Thoracic aorta (tissue), 2 donors: ENCODE measurements around the gene FMNL2. TPM values are rescaled to one million over a fixed set of nuclear protein-coding genes. Genes with fewer than 3 reads are reported as not detected.

Experiments used
- ATAC-seq: fragments of 150-250 bp; one replicate; pipeline ENCODE4 v1.8.0; 2017; ENCODE audit warnings: low read depth; ENCODE audit not compliant: insufficient number of reproducible peaks, low FRiP score
- DNase-seq: peaks from one replicate; pipeline ENCODE4 v3.0.0-alpha.2; 2020; ENCODE audit warnings: low spot score
- H3K27ac ChIP-seq, 2 donors: fragments of 200-600 bp; sonication (generic); 1 replicate in 1 of 2; 2 replicates in 1 of 2; pipeline ENCODE4 v1.5.1; 2016; ENCODE audit warnings: mild to moderate bottlenecking in 2 of 2, moderate library complexity in 2 of 2
- H3K27me3 ChIP-seq: fragments of 200-600 bp; sonication (generic); replicated peaks from 2 replicates; pipeline ENCODE4 v1.6.0; 2016; ENCODE audit warnings: mild to moderate bottlenecking; ENCODE audit not compliant: insufficient read depth
- H3K36me3 ChIP-seq: fragments of 200-600 bp; sonication (generic); one replicate; pipeline ENCODE4 v1.5.1; 2016
- H3K4me1 ChIP-seq, 2 donors: fragments of 200-600 bp; sonication (generic); 1 replicate in 1 of 2; 2 replicates in 1 of 2; pipeline versions ENCODE4 v1.5.1 to v1.6.0; 2016; ENCODE audit warnings: low read depth in 2 of 2, mild to moderate bottlenecking in 1 of 2; ENCODE audit not compliant: control insufficient read depth in 1 of 2
- H3K4me3 ChIP-seq: fragments of 200-600 bp; sonication (generic); 2 replicates; pipeline ENCODE4 v1.5.1; 2016; ENCODE audit warnings: mild to moderate bottlenecking
- H3K9me3 ChIP-seq: fragments of 200-600 bp; sonication (generic); 2 replicates; pipeline ENCODE4 v1.5.1; 2016
- total RNA-seq, 2 donors: library from RNA; depleted of rRNA; stranded (reverse); fragments of >200 nt; gene quantifications; one replicate each; pipeline versions ENCODE4 v1.1.0 to v1.2.3, GENCODE V29; 2016
- TF ChIP-seq, protein P1 (sequence below): fragments of 200-600 bp; sonication (generic); IDR thresholded peaks from one replicate; pipeline ENCODE4 v1.5.1; 2019; ENCODE audit warnings: antibody characterized with exemption

Gene FMNL2
- total RNA-seq, 2 donors from 2014 or later: 30.6 to 87.0 TPM

GRCh38 chr2:152376385-152376784 lies 41.4 kb downstream of the FMNL2 start:
- DNase-seq (no peak), ATAC-seq (no peak)
- H3K27ac ChIP-seq: no peak overlapping the region
- H3K27me3 ChIP-seq: no peaks in the 10 kb centered on the region
- no peaks in the 10 kb centered on the region for H3K36me3 ChIP-seq
- H3K9me3 ChIP-seq: no peaks in the 10 kb centered on the region
- no peak overlapping the region for H3K4me3 ChIP-seq
- TF ChIP-seq, protein P1, sequence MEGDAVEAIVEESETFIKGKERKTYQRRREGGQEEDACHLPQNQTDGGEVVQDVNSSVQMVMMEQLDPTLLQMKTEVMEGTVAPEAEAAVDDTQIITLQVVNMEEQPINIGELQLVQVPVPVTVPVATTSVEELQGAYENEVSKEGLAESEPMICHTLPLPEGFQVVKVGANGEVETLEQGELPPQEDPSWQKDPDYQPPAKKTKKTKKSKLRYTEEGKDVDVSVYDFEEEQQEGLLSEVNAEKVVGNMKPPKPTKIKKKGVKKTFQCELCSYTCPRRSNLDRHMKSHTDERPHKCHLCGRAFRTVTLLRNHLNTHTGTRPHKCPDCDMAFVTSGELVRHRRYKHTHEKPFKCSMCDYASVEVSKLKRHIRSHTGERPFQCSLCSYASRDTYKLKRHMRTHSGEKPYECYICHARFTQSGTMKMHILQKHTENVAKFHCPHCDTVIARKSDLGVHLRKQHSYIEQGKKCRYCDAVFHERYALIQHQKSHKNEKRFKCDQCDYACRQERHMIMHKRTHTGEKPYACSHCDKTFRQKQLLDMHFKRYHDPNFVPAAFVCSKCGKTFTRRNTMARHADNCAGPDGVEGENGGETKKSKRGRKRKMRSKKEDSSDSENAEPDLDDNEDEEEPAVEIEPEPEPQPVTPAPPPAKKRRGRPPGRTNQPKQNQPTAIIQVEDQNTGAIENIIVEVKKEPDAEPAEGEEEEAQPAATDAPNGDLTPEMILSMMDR: no peak
- peaks cover 16 to 30% of the 10 kb centered on the region in 2 donors for H3K4me1 ChIP-seq

GRCh38 chr2:152376968-152377367 lies 42.0 kb downstream of the FMNL2 start:
- Histone ChIP-seq H3K4me1 (peaks cover 16 to 30% of the 10 kb centered on the region in 2 donors), H3K27ac (no peak overlapping the region)

GRCh38 chr2:152379089-152379488 lies 44.1 kb downstream of the FMNL2 start:
- TF ChIP-seq, protein P1: no peak
- H3K4me3 ChIP-seq: no peak overlapping the region
- peaks cover 9 to 22% of the 10 kb centered on the region in 2 donors for H3K4me1 ChIP-seq
- ATAC-seq (no peak), DNase-seq (no peak)
- H3K9me3 ChIP-seq: no peaks in the 10 kb centered on the region
- H3K36me3 ChIP-seq: no peaks in the 10 kb centered on the region
- H3K27me3 ChIP-seq: no peaks in the 10 kb centered on the region
- H3K27ac ChIP-seq: no peak overlapping the region

More at GRCh38 chr2:152376968-152377367, 42.0 kb downstream of the FMNL2 start:
- Histone ChIP-seq H3K27me3 (no peaks in the 10 kb centered on the region), H3K9me3 (no peaks in the 10 kb centered on the region), H3K36me3 (no peaks in the 10 kb centered on the region), H3K4me3 (no peak overlapping the region)
- ATAC-seq: no peak
- TF ChIP-seq, protein P1: no peak
- DNase-seq: no peak

DNA sequence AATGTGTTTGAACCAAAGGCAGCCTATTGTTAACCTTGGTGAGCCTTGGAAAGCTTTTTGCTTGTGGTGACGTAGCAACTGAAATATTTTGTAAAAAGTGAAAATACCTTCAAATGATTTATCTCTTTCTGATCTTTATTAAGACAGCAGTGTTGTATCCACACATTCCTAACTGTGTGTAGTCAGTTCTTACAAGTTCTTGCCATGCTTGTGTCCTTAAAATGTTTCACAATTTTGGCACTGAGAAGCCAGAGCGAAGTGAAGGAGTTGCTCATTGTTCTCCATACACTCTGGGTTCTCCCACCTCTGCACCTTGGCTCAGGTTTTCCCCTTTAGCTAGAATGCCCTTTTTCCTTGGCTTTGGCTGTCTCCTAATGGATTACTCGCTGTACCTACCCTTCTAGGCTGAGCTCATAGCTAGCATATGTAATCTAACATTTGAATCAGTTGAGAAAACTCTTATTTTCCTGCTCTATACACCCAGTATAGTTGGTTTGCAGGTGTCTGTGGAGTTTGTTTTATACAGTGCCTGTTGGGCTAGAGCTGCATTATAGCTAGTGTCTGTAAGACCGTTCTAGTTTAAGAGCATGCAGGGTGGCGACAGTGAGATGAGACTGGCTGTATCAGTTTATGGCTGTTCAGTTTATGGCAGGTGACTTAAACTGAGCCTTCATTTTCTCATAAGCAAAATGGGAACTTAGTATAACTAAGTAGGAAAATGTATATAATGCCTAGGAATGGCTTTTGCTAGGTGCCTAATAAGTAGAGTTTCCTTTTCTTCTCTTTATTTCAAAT lies 45.5 kb downstream of the FMNL2 start:
- Histone ChIP-seq H3K36me3 (no peaks in the 10 kb centered on the region), H3K27ac (no peak overlapping the region), H3K4me1 (peaks cover 12 to 22% of the 10 kb centered on the region in 2 donors), H3K4me3 (no peak overlapping the region), H3K27me3 (no peaks in the 10 kb centered on the region), H3K9me3 (no peaks in the 10 kb centered on the region)
- ATAC-seq (no peak), DNase-seq (no peak)
- TF ChIP-seq, protein P1: no peak

DNA sequence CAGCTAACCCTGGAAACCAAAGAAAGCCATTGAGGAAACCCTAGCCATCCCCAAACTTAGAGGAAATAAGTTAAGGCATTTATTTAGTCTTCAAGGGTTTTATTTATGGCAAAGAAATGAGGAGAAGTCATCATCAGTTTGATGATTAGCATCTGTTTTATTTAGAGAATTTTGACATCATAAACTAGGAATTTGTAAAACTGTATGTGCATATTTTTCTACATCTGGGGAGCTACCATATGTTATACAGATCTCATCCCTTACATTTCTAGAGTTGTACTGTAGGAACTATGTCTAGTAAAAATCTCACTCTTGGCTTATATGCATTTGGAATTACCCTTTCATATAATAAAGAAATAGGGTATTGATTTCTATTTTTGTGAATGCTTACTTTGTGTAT lies 48.7 kb downstream of the FMNL2 start:
- Histone ChIP-seq H3K27ac (no peak overlapping the region), H3K27me3 (no peaks in the 10 kb centered on the region), H3K36me3 (no peaks in the 10 kb centered on the region), H3K9me3 (no peaks in the 10 kb centered on the region), H3K4me3 (no peak overlapping the region), H3K4me1 (peaks cover 7 to 16% of the 10 kb centered on the region in 2 donors)
- ATAC-seq (no peak), DNase-seq (no peak)
- TF ChIP-seq, protein P1: no peak
